ENCODE measurements around the gene RPL14.
"Not testable (repeated sequence)": the region's sequence is repeated elsewhere in the genome, so short reads cannot be mapped to it uniquely, and the experiment has no call there.

RPL14 gene

GRCh38 chr3:40458473-40458872 lies 1.3 kb downstream of the RPL14 start:
- FAIRE-seq (no peak), DNase-seq (ENCODE audit: insufficient read length, low spot score) (no peak)
- TF ChIP-seq PAX5 (IDR thresholded peaks at IDR 0.05; ENCODE audit: insufficient read depth, low read length, severe bottlenecking) (no peak), SPI1 (IDR thresholded peaks at IDR 0.05; ENCODE audit: low read depth, low read length) (no peak), TAF1 (IDR thresholded peaks at IDR 0.05; ENCODE audit: low read depth, low read length) (no peak), POU2F2 (IDR thresholded peaks at IDR 0.05; ENCODE audit: low read depth, low read length) (no peak), POLR2A (IDR thresholded peaks at IDR 0.05; ENCODE audit: low read depth, low read length) (no peak), POLR2AphosphoS5 (IDR thresholded peaks at IDR 0.05; ENCODE audit: low read depth, low read length) (no peak)

- not testable (repeated sequence) for DNase-seq (ENCODE audit: insufficient read length, low spot score); FAIRE-seq
Observed at GRCh38 chr3:40460481-40460880, 3.3 kb downstream of the RPL14 start.

- FAIRE-seq (no peak), DNase-seq (ENCODE audit: insufficient read length, low spot score) (no peak)
- no peak for TF ChIP-seq SPI1 (IDR thresholded peaks at IDR 0.05; ENCODE audit: low read depth, low read length)
Observed at GRCh38 chr3:40461161-40461560, 4.0 kb downstream of the RPL14 start.

- DNase-seq (ENCODE audit: insufficient read length, low spot score); FAIRE-seq: not testable (repeated sequence)
Observed at GRCh38 chr3:40462838-40463237, 5.7 kb downstream of the RPL14 start.

GRCh38 chr3:40463579-40463978 lies 6.4 kb downstream of the RPL14 start:
- DNase-seq (ENCODE audit: insufficient read length, low spot score), result no peak
- TF ChIP-seq POLR2AphosphoS5 (IDR thresholded peaks at IDR 0.05; ENCODE audit: low read depth, low read length) (no peak), POU2F2 (IDR thresholded peaks at IDR 0.05; ENCODE audit: low read depth, low read length) (no peak), SPI1 (IDR thresholded peaks at IDR 0.05; ENCODE audit: low read depth, low read length) (no peak), TAF1 (IDR thresholded peaks at IDR 0.05; ENCODE audit: low read depth, low read length) (no peak), POLR2A (IDR thresholded peaks at IDR 0.05; ENCODE audit: low read depth, low read length) (no peak; the same call in none of the 2 replicates), PAX5 (IDR thresholded peaks at IDR 0.05; ENCODE audit: insufficient read depth, low read length, severe bottlenecking) (no peak)
- no peak for FAIRE-seq

GRCh38 chr3:40464339-40465110 lies 7.4 kb downstream of the RPL14 start:
- TF ChIP-seq POU2F2 (IDR thresholded peaks at IDR 0.05; ENCODE audit: low read depth, low read length) (no peak), POLR2AphosphoS5 (IDR thresholded peaks at IDR 0.05; ENCODE audit: low read depth, low read length) (peak; percentile 75)
- FAIRE-seq (no peak), DNase-seq (ENCODE audit: insufficient read length, low spot score) (no peak)

- FAIRE-seq (no peak), DNase-seq (ENCODE audit: insufficient read length, low spot score) (no peak)
- TF ChIP-seq POLR2AphosphoS5 (IDR thresholded peaks at IDR 0.05; ENCODE audit: low read depth, low read length) (no peak), TAF1 (IDR thresholded peaks at IDR 0.05; ENCODE audit: low read depth, low read length) (no peak), SPI1 (IDR thresholded peaks at IDR 0.05; ENCODE audit: low read depth, low read length) (no peak), PAX5 (IDR thresholded peaks at IDR 0.05; ENCODE audit: insufficient read depth, low read length, severe bottlenecking) (no peak), POLR2A (IDR thresholded peaks at IDR 0.05; ENCODE audit: low read depth, low read length) (peak; percentile 37; the same call in 1 of the 2 replicates)
Observed at GRCh38 chr3:40465111-40465407, 7.9 kb downstream of the RPL14 start.

GRCh38 chr3:40465456-40465855 lies 8.3 kb downstream of the RPL14 start:
- no peak for DNase-seq (ENCODE audit: insufficient read length, low spot score)
- TF ChIP-seq TAF1 (IDR thresholded peaks at IDR 0.05; ENCODE audit: low read depth, low read length) (no peak), POLR2AphosphoS5 (IDR thresholded peaks at IDR 0.05; ENCODE audit: low read depth, low read length) (no peak), PAX5 (IDR thresholded peaks at IDR 0.05; ENCODE audit: insufficient read depth, low read length, severe bottlenecking) (no peak), POU2F2 (IDR thresholded peaks at IDR 0.05; ENCODE audit: low read depth, low read length) (no peak), SPI1 (IDR thresholded peaks at IDR 0.05; ENCODE audit: low read depth, low read length) (no peak), POLR2A (IDR thresholded peaks at IDR 0.05; ENCODE audit: low read depth, low read length) (no peak)
- no peak for FAIRE-seq

GRCh38 chr3:40468018-40468417 lies 10.9 kb downstream of the RPL14 start:
- FAIRE-seq, result no peak
- TF ChIP-seq POU2F2 (IDR thresholded peaks at IDR 0.05; ENCODE audit: low read depth, low read length), result no peak
- TF ChIP-seq POLR2A (IDR thresholded peaks at IDR 0.05; ENCODE audit: low read depth, low read length), result no peak
- no peak for TF ChIP-seq TAF1 (IDR thresholded peaks at IDR 0.05; ENCODE audit: low read depth, low read length)
- no peak for TF ChIP-seq PAX5 (IDR thresholded peaks at IDR 0.05; ENCODE audit: insufficient read depth, low read length, severe bottlenecking)
- TF ChIP-seq SPI1 (IDR thresholded peaks at IDR 0.05; ENCODE audit: low read depth, low read length), result no peak
- no peak for TF ChIP-seq POLR2AphosphoS5 (IDR thresholded peaks at IDR 0.05; ENCODE audit: low read depth, low read length)

GRCh38 chr3:40470701-40471100 lies 13.6 kb downstream of the RPL14 start:
- FAIRE-seq, result no peak
- no peak for DNase-seq (ENCODE audit: insufficient read length, low spot score)
- TF ChIP-seq POLR2AphosphoS5 (IDR thresholded peaks at IDR 0.05; ENCODE audit: low read depth, low read length) (no peak), TAF1 (IDR thresholded peaks at IDR 0.05; ENCODE audit: low read depth, low read length) (no peak), POLR2A (IDR thresholded peaks at IDR 0.05; ENCODE audit: low read depth, low read length) (no peak), PAX5 (IDR thresholded peaks at IDR 0.05; ENCODE audit: insufficient read depth, low read length, severe bottlenecking) (no peak), SPI1 (IDR thresholded peaks at IDR 0.05; ENCODE audit: low read depth, low read length) (no peak)

More at GRCh38 chr3:40468018-40468417, 10.9 kb downstream of the RPL14 start:
- DNase-seq (ENCODE audit: insufficient read length, low spot score), result no peak
